GM21423 (cell line): ENCODE data around the gene DPYD.

ENCODE experiments used
- ATAC-seq: cut with Tn5 transposase; IDR thresholded peaks from one replicate; pipeline ENCODE4 v1.9.1; 2021; ENCODE audit warnings: mild to moderate bottlenecking, moderate library complexity; ENCODE audit not compliant: unreplicated experiment

The DPYD gene

GRCh38 chr1:97119260-97120158 lies 801.3 kb downstream of the DPYD start:
- ATAC-seq = no peak

DNA sequence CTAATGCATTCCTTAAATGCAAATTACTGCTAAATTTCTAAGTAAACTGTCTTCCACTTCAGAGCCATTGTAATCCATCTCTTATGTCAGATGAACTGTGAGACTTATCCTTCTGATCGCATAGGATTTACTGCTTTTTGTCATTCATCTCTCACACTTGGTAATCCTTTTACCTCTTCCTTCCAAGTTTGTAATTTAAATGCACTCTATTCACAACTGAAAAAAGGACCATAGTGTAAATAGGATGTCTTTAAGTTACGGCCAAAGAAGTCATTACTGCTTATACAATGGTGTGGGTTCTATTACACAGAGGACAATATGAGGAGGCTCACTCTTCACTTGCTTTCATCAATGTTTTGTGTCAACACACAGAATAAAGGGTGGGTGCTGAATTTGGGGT lies 806.0 kb downstream of the DPYD start:
- ATAC-seq = no peak

DNA sequence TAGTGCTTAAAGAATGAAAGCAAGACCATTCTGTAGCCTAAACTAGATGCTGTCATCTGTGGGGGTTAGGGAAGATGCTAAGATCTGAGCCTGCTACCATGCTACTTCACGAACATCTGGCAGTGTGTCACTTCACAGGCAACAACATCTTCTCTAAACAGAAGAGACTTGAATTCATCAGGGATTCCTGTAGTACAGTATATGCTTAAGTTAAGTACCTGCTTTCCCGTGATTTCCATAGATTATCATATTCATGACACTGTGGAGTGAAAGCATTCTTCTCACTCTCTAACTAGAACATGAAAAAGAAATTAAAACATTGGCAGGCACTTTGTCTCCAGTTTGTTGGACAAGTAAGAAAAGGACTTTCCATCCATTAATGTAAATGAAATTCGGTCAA lies 808.4 kb downstream of the DPYD start:
- no peak for ATAC-seq

DNA sequence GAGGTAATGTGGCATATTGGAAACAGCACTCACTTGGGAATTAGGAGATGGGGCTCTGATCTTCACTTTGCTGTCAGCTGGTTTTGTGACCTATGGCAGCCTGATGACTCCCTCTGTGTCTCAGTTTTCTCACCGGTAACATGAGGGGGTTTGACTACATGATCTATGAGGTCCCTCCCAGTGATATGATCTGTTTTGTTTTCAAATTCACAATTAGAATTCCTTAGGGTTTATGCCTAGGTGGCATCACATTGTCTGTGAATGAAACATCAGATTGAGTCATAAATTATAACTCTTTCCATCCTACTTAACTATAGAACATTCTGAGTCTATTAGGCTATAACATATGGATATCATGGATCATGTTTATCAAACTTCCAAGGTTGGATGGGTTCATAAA lies 812.7 kb downstream of the DPYD start:
- no peak for ATAC-seq

- ATAC-seq = no peak
Measured at GRCh38 chr1:97105531-97105930, 815.3 kb downstream of the DPYD start.

GRCh38 chr1:97101509-97101908 lies 819.3 kb downstream of the DPYD start:
- no peak for ATAC-seq

GRCh38 chr1:97097404-97097925 lies 823.4 kb downstream of the DPYD start:
- no peak for ATAC-seq

GRCh38 chr1:97095764-97096163 lies 825.1 kb downstream of the DPYD start:
- no peak for ATAC-seq

GRCh38 chr1:97094247-97094972 lies 826.4 kb downstream of the DPYD start:
- no peak for ATAC-seq

DNA sequence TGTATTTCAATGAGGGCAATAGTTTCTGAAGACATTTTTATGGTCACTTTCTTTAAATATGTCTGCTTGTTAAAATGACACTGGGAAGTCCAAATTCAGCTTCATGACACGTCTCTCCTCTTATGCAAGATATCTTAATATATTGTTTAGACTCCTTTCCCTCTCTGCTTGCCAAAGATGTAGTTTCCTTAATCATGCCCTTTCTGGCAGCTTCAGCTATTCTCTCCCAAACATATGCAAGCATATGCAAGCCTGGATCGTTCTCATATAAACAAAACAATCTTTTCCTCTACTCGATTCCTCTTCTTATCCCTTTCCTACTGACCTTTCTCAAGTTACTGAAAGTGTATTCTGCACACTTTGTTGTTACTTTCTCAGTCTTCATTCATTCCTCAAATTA lies 827.1 kb downstream of the DPYD start:
- no peak for ATAC-seq

GRCh38 chr1:97092824-97093223 lies 828.0 kb downstream of the DPYD start:
- ATAC-seq = no peak

DNA sequence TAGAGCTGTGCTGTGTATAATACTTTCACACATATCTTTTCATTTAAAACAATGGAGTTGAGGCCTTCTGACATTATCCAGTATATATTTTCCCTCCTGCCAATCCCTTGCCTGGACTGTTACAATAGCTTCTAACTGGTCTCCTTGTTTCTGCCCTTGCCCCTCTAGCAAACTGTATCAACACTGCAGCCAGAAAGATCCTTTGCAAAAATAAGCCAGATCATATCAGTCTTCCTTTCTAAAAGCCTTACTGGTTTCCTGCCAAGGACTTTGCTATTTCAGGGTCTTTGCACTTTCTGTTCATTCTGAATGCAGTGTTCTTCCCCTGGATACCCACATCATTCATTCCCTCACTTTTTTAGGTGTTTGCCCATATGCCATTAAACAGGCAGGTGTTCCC lies 829.2 kb downstream of the DPYD start:
- ATAC-seq = no peak

DNA sequence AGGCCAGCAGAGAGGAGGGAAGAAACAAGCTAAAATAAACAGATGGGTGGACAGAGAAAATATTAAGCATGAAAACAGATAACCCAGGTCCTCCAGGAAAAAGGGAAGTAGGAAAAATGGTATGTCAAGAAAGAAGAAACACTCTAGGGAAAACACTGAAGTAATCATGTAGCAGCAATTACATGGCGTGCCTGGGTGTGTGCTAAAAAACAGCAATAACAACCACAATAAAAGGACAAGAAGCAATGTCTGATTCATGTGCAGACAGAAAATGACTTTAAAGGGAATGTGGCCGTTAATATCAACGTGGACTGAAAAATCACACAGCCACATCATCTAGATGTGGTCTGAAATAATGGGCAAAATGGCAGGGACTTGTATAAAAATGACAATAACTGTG lies 829.6 kb downstream of the DPYD start:
- no peak for ATAC-seq

GRCh38 chr1:97090725-97091124 lies 830.1 kb downstream of the DPYD start:
- no peak for ATAC-seq

GRCh38 chr1:97089173-97089572 lies 831.7 kb downstream of the DPYD start:
- ATAC-seq = no peak

GRCh38 chr1:97088391-97088790 lies 832.4 kb downstream of the DPYD start:
- no peak for ATAC-seq

GRCh38 chr1:97084546-97084945 lies 836.3 kb downstream of the DPYD start:
- no peak for ATAC-seq

DNA sequence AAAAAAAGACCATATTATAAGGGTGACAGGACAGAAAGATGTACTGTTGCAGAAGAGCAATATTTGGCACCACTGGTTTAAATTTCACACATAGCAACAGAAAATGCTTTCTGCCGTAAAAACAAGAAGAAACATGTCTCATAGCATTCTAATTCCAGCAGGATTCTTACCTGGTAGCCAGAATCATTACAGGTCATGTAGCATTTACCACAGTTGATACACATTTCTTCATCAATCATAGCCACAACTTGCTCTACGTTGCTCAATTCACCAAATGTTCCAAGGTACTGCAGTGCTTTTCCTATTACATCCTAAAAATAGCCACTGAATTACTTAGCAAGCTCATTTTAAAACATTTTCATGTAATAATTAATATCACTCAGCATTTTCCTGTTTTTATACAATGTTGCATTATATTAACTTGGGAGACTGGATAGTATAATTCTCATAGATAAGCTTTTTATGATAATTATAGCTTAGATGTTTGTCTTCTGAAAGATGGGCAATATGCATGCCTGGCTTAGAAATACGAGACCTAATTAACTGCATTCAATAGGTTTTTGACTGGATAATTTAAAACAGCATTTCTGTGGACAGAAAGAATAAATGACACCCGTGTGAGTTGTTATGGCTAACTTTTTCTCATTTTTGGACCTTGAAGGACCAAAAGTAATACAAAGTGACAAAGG lies 838.5 kb downstream of the DPYD start:
- no peak for ATAC-seq

DNA sequence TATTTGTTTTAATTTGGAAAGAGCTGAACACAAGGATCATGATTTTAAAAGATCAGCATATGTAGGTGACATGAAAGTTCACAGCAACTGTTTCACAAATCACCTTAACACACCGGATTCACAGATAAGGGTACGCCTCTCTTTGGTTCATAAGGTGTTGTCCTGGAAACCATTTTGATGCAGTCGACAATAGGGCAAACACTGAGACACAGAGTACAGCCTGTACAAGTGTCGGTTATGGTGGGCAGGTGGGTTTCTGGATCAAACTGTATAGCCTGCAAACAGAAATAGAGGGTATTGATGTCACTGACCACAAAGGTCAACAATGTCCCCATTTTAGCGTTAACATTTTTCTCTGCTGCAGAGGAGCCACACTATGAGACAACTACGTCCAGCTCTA lies 842.0 kb downstream of the DPYD start:
- no peak for ATAC-seq

- no peak for ATAC-seq
Measured at GRCh38 chr1:97077221-97077620, 843.6 kb downstream of the DPYD start.

DNA sequence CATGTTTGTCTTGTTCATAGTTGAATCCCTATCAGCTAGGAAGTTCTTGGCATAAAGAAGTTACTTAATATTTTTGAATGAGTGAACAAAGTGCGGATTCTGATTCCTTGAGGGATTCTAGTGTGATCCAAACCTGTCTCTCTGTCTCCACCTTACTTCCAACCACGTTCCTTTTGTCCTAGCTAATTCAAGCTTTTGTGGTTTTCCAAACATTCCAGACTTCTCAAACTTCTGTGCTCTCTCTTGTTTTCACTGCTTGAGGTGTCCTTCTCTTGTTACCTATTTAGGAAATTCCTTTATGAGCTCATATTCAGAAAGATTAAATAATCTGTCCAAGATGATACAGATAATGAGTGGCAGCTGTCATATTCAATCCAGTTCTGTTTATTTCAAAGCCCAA lies 846.1 kb downstream of the DPYD start:
- no peak for ATAC-seq
